Measurements from ENCODE around the gene XYLT1. TPM values are rescaled to one million over a fixed set of nuclear protein-coding genes. Genes with fewer than 3 reads are reported as not detected.

XYLT1 gene
- total RNA-seq, 1 experiment from 2014 or later, result 25.0 TPM

- POLR2A ChIA-PET, result no interaction called here
- Mint-ChIP-seq H3K27ac (no peak overlapping the region), H3K9me3 (no peaks in the 10 kb centered on the region), H3K4me1 (peaks cover 10% of the 10 kb centered on the region), H3K36me3 (no peaks in the 10 kb centered on the region), H3K4me3 (no peak overlapping the region), H3K27me3 (ENCODE audit: low read depth) (no peaks in the 10 kb centered on the region)
- no peak for TF ChIP-seq MAX (CRISPR knock-in tag; IDR thresholded peaks at IDR 0.05)
- TF ChIP-seq ATF2 (CRISPR knock-in tag; IDR thresholded peaks at IDR 0.05; ENCODE audit: borderline replicate concordance, low read depth), result no peak
- TF ChIP-seq NFYB (CRISPR knock-in tag; conservative IDR thresholded peaks at IDR 0.05; ENCODE audit: low read depth), result no peak
- TF ChIP-seq ZNF219 (CRISPR knock-in tag; IDR thresholded peaks at IDR 0.05; ENCODE audit: borderline replicate concordance), result no peak
- no peak for TF ChIP-seq CTCF (IDR thresholded peaks at IDR 0.05)
- no peak for TF ChIP-seq AR (CRISPR knock-in tag; IDR thresholded peaks at IDR 0.05)
- no peak for TF ChIP-seq KAT7 (CRISPR knock-in tag; IDR thresholded peaks at IDR 0.05; ENCODE audit: borderline replicate concordance)
- no peak for TF ChIP-seq ZNF396 (CRISPR knock-in tag; IDR thresholded peaks at IDR 0.05; ENCODE audit: borderline replicate concordance)
- TF ChIP-seq CDX4 (CRISPR knock-in tag; IDR thresholded peaks at IDR 0.05; ENCODE audit: borderline replicate concordance), result no peak
- TF ChIP-seq ZNF671 (CRISPR knock-in tag; IDR thresholded peaks at IDR 0.05), result no peak
- TF ChIP-seq USF2 (CRISPR knock-in tag; IDR thresholded peaks at IDR 0.05), result no peak
- TF ChIP-seq E2F5 (CRISPR knock-in tag; IDR thresholded peaks at IDR 0.05), result no peak
- TF ChIP-seq RELA (CRISPR knock-in tag; IDR thresholded peaks at IDR 0.05; ENCODE audit: borderline replicate concordance), result no peak
- TF ChIP-seq NFATC4 (CRISPR knock-in tag; IDR thresholded peaks at IDR 0.05), result no peak
- TF ChIP-seq ZBTB21 (CRISPR knock-in tag; IDR thresholded peaks at IDR 0.05; ENCODE audit: borderline replicate concordance), result no peak
- no peak for ATAC-seq
- DNase-seq (ENCODE audit: low spot score), result no peak
- CTCF ChIA-PET, result interaction anchor here (1.1 to 1.7 kb wide), 2 partner anchors 63 to 210 kb away, joined by 3 to 5 read pairs; no protein-coding TSS in a partner anchor
Observed at GRCh38 chr16:17257426-17258023, 213.2 kb downstream of the XYLT1 start.

- Mint-ChIP-seq H3K27me3 (ENCODE audit: low read depth) (no peaks in the 10 kb centered on the region), H3K9me3 (no peaks in the 10 kb centered on the region), H3K4me1 (no peaks in the 10 kb centered on the region), H3K36me3 (no peaks in the 10 kb centered on the region), H3K4me3 (no peak overlapping the region), H3K27ac (no peak overlapping the region)
- CTCF ChIA-PET, result no interaction called here
- POLR2A ChIA-PET, result no interaction called here
- no peak for ATAC-seq
- DNase-seq (ENCODE audit: low spot score), result no peak
- no peak for TF ChIP-seq ZBTB21 (CRISPR knock-in tag; IDR thresholded peaks at IDR 0.05; ENCODE audit: borderline replicate concordance)
- no peak for TF ChIP-seq ZNF121 (CRISPR knock-in tag; IDR thresholded peaks at IDR 0.05)
- TF ChIP-seq GRHL2 (CRISPR knock-in tag; IDR thresholded peaks at IDR 0.05; ENCODE audit: insufficient replicate concordance, severe bottlenecking), result no peak
- no peak for TF ChIP-seq ZMAT4 (CRISPR knock-in tag; IDR thresholded peaks at IDR 0.05)
- TF ChIP-seq FOXK1 (CRISPR knock-in tag; IDR thresholded peaks at IDR 0.05), result no peak
- TF ChIP-seq CREB1 (CRISPR knock-in tag; IDR thresholded peaks at IDR 0.05), result no peak
- no peak for TF ChIP-seq RELA (CRISPR knock-in tag; IDR thresholded peaks at IDR 0.05; ENCODE audit: borderline replicate concordance)
- TF ChIP-seq IRF2 (CRISPR knock-in tag; IDR thresholded peaks at IDR 0.05; ENCODE audit: borderline replicate concordance, low read depth), result no peak
- no peak for TF ChIP-seq NFYB (CRISPR knock-in tag; conservative IDR thresholded peaks at IDR 0.05; ENCODE audit: low read depth)
- TF ChIP-seq KAT7 (CRISPR knock-in tag; IDR thresholded peaks at IDR 0.05; ENCODE audit: borderline replicate concordance), result no peak
- TF ChIP-seq GTF2I (CRISPR knock-in tag; conservative IDR thresholded peaks at IDR 0.05), result no peak
- no peak for TF ChIP-seq ZNF512 (CRISPR knock-in tag; IDR thresholded peaks at IDR 0.05; ENCODE audit: borderline replicate concordance)
Observed at GRCh38 chr16:17252701-17253100, 218.1 kb downstream of the XYLT1 start.
